ENCODE measurements around the gene CAMK1D.

- TF ChIP-seq CTCF (IDR thresholded peaks at IDR 0.05; ENCODE audit: borderline replicate concordance, extremely low read depth, low read length, poor library complexity, severe bottlenecking) (no peak), EZH2 (IDR thresholded peaks at IDR 0.05; ENCODE audit: borderline replicate concordance, low read depth, low read length, severe bottlenecking) (no peak)
Observed at GRCh38 chr10:12423896-12424295, 74.5 kb downstream of the CAMK1D start.

Measured in DND-41 (cell line).